ENCODE results near the gene C11orf52. TPM values are rescaled to one million over a fixed set of nuclear protein-coding genes. Genes with fewer than 3 reads are reported as not detected.

C11orf52 gene
- total RNA-seq, 1 donor from 2014 or later, result 8.5 TPM

DNA sequence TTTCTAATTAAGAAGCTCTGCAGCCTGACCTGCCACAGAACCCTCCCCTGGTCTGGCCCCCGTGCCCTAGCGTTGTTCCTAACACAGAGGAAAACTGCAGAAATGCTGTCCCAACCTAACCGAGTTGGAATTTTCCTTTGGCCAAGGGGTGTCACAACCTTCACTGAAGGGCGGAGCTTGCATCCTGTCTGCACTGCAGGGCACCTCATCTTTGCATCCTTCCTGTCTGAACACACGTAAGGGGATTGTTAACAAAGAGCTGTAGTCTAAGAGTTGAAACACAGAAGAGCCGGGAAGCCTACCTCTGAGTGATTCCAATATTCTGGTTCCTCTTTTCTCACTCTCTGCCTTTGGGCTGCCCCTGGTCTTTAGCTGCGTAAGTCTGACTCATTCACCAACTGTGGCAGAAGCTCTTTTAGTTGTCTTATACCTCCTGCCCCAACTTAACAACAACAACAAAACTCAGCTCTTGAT is 20.0 kb downstream of the C11orf52 start:
- DNase-seq (ENCODE audit: low spot score), result no peak

DNA sequence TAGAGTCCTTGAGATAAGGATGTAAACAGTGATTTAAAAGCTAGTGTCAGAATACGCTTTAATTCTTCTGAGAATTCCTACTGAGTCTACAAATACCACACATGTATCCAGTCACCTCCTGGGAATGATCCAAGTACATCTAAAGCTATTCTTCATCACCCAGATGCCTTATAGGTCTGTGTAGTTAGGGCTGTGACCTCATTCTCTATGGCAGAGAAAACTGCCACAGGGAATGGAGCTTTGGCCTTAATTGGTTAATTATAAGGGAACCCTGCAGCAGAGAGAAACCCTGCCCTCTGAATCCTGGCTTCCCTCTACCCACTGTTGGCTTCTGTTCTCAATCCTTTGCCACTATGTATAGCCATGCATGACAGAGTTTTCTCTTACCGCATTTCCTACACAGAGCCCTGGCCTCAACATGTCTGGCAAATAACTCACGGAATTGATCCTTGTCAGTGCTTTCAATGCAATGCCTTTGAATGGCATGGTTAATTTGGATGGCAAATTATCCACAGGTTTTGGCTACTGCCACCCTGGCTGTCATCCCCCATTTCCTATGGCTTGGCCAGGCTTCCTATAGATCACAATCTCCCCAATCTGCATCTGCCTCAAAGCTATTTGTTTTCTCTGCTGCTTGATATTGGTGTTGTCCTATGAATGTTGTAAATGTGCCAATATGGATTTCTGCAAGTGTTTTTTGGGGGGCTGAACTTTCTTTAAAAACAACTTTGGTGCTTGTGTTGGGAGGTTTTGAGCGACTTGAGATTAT is 21.3 kb downstream of the C11orf52 start:
- no peak for DNase-seq (ENCODE audit: low spot score)

DNA sequence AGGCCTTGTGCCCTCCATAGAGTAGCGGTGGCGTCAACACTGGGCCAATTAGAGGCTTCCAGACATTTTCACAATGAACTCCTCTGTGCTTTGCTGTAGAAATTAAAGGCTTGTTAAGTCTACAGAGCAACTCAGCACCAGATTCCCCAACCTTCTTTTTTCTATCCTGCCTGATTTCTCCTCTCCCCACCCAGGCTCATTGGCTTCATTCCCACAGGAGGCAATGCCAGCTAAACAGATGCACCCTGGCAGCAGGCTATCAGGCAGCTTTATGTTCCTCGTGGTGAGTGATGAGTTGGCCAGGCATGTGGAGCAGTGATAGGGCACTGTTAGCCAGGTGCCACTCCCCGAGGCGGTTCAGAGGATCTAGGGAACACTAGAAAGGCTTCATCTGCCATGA is 23.2 kb downstream of the C11orf52 start:
- no peak for DNase-seq (ENCODE audit: low spot score)

DNA sequence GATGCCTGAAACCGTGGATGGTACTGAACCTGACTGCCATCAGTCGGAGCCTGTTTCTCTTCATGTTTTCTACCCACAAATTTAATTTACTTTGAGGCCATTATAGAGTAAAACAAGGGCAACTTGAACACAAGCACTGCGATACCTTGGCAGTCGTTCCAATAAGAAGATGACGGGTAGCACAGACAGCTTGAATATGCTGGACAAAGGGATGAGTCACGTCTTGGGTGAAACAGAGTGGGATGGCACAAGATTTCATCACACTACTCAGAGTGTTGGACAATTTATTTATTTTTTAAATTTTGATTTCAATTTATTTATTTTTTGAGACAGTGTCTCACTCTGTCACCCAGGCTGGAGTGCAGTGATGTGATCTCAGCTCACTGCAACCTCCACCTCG is 24.1 kb downstream of the C11orf52 start:
- no peak for DNase-seq (ENCODE audit: low spot score)

DNA sequence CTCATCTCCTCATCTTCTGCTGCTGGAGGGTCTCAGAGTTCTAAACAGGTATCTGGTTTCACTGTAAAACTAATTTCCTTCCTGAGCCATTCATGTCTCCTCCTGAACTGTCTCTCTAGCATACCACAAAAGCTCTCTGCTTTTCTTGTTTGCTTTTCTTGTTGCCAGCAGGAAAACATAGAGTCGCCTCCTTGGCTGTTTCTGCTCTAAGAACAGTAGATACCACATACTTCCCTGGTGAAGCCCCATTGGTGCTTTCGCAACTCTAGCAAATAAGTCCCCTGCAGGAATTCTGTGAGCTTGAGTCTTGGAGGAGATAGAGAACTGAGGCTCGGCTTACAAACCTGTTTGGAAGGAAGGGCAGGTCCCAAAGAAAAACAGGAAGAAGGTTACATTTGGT is 25.4 kb downstream of the C11orf52 start:
- no peak for DNase-seq (ENCODE audit: low spot score)

DNA sequence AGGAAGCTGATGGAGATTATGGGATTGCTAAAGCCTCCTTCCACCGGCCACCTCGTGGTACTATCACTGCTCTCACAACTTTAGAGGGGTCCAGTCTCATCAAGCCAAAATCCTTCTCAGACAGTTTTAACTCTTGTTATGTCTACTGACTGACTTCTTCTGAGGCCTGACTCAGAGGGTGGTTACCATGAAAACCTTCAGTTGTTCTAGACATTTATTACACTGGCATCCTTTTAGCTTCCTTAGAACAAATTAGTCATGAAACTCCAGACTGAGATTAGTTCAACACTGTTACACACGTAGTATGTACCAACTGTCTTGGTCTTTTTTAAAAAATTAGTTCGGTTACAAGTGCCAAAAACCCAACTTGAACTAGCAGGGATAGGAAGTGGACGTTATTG is 25.9 kb downstream of the C11orf52 start:
- no peak for DNase-seq (ENCODE audit: low spot score)

DNA sequence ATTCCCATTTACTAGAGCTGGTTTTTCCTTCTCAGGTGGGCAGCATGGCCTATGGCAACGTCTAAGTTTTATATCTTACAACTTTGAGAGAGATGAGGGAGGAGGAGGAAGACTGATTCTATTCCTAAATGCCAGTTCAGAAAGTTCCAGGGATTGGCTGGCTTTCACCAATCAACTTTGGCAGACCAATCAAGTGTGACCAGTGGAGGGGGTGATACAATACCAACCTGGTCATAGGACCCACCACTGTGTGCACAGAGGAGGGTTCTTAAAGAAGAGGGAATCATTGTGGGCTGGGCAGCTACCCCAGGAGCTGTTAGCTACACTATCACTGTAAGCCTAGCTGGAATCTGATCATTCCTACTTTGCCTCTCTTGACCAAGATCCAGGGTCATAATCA is 26.5 kb downstream of the C11orf52 start:
- DNase-seq (ENCODE audit: low spot score), result no peak

DNA sequence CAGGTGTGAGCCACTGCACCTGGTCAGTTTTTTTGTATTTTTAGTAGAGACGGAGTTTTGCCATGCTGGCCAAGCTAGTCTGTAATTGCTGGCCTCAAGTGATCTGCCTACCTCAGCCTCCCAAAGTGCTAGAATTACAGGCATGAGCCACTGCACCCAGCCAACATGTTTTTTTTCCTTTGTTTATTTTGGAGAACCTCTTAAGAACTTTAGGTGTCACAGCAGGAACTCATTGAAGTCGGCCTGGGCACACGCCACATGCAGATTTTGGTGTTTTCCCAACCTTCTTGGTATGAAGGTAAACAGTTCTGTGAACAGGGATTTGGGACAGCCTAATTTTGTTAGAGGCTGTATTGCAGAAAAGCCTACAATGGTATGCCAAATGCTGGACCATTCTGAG is 27.8 kb downstream of the C11orf52 start:
- DNase-seq (ENCODE audit: low spot score), result no peak

DNA sequence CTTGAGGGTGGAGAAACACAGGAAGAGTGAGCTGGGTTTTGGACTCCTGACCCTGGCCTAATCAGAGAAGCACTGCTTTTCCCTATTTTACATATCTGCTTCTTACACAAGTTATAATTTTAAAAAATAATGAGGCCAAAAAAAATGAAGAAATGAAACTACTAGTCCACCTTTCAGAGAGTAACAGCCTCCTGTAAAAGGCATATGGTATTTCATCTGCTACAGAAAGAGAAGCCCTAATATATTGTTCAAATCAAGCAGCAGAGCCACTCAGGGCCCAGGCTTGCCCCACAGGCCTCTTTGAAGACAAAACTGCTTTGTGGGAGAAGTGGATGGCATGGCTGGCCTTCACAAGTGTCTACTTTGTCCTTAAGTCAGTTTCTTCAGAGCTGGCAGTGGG is 28.4 kb downstream of the C11orf52 start:
- DNase-seq (ENCODE audit: low spot score), result no peak

DNA sequence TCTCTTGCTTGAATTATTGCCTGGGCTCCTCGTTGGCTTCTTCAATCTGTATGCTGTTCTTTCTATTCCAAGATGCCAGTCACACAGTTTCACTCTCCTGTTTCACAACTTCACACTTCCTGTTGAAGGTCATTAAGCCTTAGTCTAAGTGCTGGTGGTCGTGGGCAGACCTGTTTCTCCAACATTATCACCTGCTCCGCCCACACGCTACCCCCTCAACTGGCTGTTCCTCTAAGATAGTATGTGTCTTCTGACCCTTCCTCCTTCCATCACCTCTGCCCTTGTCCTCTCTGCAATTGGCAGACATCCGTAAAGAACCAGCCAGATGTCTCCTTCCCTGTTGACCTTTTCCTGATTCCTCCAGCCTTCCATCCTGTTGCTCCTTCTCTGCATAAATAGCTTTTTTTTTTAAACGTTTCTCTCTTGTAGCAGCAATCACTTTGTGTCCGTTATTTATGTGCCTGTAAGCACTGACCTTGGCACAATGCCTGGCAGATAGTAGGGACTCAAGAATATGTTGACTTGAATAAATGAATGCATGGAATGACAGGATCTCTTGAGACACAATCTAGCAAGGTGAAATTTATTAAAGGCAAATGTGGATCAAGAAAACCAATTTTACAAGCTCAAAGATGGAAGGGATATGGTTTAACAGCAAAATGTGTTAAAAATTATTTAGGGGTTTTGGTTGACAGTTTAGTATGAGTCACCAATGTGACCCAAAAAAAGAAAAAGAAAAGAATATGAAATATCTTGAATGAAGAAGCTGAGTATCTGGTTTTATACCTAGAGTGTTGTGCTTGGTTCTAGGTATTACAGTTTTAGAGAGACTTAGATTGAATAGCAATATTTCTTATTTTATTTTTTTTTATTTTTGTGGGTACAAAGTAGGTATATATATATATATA is 31.1 kb downstream of the C11orf52 start:
- DNase-seq (ENCODE audit: low spot score), result no peak

DNA sequence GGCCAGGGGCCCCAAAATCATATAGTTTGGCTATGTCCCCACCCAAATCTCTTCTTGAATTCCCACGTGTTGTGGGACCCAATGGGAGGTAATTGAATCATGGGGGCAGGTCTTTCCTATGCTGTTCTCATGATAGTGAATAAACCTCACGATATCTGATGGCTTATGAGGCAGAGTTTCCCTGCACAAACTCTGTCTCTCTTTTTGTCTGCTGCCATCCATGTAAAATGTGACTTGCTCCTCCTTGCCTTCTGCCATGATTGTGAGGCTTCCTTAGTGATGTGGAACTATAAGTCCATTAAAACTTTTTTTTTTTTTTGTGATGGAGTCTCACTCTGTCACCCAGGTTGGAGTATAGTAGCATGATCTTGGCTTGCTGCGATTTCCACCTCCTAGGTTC is 32.9 kb downstream of the C11orf52 start:
- DNase-seq (ENCODE audit: low spot score), result no peak

DNA sequence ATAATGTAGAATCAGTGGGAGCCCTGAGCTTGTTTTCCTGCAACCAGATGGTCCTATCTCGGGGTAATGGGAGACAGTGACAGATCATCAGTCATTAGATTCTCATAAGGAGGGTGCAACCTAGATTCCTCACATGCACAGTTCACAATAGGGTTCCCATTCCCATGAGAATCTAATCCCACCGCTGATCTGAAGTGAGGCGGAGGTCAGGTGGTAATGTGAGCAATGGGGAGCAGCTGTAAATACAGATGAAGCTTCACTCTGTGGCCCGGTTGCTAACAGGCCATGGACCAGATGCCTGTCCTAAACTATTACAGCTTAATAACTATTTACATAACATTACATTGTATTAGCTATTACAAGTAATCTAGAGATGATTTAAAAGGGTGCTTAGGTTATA is 35.4 kb downstream of the C11orf52 start:
- no peak for DNase-seq (ENCODE audit: low spot score)

DNA sequence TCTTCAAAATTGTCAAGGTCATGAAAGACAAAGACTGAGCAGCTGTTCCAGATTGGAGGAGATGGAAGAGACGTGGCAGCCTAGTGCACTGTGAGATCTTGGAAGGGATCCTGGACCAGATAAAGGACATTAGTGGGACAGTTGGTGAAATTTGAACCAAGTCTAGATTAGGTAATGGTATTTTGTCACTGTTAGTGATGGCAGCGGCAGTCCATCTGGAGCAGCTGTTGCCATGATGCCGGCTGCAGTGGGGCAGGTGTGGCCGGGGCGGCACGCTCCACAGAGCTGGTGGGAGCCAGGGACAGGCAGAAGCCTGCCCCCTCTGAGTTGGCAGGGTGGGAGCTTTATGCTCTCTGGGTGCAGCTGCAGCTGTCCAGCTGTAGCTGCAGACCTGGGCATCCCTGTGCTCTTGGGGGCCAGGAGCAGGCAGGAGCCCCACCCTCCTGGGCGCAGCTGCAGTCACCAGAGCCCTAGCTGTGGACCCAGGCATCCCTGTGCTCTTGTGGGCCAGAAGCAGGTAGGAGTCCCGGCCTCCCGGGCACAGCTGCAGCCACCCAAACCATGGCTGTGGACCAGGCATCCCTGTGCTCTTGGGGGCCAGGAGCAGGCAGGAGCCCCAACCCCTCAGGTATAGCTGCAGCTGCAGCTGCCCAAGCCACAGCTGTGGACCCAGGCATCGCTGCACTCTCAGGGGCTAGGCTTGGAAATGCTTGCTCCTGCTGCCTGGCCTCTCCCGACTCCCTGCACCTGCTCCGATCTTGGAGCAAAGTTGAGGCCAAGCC is 39.1 kb downstream of the C11orf52 start:
- no peak for DNase-seq (ENCODE audit: low spot score)

DNA sequence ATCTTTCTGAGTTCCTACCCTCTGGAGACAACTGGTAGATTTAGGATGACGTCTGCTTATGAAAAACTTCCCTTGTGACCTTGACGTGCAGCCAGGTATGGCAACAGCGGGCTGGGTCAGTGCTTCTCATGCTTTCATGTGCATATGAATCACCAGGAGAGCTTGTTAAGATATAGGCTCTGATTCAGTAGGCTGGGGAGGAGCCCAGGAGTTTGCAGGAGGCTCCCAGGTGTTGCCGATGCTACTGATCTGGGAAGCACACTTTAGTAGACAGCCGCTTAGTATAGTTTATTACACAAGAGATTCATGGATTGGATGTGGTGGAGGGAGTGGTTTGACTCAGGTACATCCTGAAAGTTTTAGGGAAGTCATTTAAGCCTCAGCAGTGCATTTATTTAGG is 42.2 kb downstream of the C11orf52 start:
- no peak for DNase-seq (ENCODE audit: low spot score)

DNA sequence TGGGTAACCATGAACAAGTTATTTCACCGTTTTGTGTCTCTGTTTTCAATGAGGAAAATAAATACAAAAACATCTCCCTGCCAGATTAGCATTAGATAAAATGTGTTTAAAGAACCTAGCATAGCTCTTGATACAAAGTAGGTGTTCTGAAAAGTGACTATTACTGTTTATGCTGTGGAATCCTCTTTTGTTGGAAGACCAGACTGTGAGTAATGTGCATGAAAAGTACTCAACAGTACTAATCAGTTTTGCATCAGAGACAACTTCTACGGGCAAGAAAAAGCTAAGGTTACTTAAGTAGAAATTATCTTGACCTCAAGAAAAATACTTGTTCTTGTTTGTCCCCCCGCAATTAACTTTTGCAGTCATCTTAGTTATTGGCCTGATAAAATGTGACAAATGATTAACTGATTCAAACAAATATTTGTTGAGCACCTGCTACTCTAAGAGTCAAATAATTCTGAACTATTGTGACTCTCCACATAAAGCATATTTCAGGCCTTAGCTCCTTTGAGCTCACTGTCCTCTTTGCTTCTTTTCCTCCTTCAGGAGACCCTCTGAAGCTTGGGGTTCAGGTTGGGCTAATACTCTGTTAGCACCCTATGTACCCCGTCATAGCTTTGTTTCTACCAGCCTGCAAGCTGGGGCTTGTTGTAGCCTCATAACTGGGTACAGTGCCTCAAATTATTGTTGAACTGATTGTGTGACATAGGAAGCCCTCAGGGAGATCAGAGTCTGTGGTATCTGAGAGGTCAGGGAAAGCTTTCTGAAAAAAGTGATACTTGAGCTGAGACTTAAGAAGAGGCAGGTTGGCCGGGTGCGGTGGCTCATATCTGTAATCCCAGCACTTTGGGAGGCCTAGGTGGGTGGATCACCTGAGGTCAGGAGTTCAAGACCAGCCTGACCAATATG is 42.9 kb downstream of the C11orf52 start:
- no peak for DNase-seq (ENCODE audit: low spot score)

DNA sequence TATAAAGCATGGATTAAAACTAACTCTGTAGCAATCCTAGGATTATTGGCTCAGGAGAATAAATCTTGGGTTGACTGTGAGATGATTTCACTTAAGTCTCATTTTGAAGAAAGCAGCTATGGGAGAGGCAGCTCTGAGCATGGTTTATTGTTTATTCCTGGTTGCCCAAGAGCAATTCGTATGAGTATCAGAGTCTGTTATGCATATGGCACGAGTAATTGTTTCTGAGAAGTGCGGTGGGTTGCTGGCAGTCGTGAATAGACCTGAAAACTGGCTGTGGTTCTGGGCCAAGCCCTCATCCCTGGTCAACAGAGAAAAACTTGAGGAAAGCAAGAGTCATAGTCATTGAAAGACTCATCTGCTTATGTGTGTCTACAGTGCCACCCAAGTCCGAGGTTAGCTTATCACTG is 45.2 kb downstream of the C11orf52 start:
- no peak for DNase-seq (ENCODE audit: low spot score)

DNA sequence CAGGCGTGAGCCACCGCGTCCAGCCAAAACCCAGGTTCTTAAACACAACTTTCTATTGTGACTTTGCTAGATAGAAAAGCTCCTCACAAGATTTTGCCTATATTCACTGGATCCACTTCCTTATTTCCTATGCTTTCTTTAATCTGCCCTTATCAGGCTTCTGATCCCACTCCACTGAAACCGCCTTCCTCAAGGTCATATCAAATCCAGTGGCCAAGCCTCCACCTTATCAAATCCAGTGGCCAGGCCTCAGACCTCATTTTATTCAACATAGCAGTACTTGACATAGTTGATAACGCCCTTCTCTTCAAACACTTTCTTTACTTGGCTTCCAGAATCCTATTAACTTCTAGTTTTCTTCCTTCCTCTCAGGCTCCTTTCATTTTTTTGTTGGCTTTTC is 48.0 kb downstream of the C11orf52 start:
- no peak for DNase-seq (ENCODE audit: low spot score)

DNA sequence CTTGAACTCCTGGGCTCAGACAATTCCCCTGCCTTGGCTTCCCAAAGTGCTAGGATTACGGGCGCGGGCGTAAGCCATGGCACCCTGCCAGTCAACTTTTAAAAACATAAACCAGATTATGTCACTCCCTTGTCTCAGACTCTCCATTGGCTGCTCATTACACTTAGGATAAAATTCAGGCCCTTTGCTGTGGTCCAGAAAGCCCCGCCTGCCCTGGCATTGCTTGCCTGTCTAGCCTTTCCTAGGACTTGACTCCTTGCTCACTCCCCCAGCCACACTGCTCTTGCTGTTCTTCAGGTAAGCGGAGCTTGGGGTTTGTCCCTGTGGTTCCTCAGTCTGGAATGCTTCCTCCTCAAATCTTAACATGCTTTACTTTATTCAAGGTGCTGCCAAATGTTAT is 48.9 kb downstream of the C11orf52 start:
- no peak for DNase-seq (ENCODE audit: low spot score)

DNA sequence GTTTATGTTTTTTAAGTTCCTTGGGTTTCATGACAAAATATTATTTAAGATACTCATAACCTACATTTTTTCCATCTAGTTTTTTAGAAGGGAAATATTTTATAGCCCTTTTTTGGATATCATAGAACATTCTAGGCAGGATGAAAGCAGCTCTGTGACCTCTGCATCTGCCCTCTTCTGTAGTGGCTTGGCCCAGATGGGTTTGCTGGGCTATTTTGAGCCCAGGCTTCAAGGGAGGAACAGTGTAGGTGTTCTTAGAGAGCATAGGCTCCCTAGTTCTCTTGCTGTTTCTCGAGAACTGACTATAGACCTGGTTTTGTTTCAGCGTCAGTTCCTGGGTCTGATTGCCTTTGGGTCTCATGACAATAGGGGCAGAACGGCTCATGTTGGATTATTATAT is 50.6 kb downstream of the C11orf52 start:
- no peak for DNase-seq (ENCODE audit: low spot score)

DNA sequence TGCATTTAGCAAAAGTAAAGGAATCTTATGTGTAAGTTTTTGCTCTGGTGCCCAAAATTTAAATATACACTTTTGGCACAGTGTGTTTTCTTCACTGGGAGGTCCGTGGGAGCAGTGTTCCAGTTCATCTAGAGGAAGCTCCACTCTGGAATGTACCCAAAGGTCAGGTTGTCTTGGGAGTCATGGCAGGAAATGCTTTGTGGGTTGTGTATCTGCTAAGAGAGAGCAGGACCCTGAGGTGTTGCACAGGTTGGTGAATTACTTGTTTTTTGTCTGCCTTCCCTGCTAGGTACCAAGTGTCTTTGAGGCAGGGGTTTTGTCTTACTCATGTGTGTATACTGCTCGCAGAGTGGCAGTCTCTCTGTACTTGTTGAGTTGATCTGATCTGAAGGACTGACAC is 55.7 kb downstream of the C11orf52 start:
- DNase-seq (ENCODE audit: low spot score), result no peak
